Ascending aorta (tissue), 2 donors: ENCODE results near the gene PSTPIP1. TPM values are rescaled to one million over a fixed set of nuclear protein-coding genes. Genes with fewer than 3 reads are reported as not detected.

ENCODE experiments used
- DNase-seq, 2 donors: peaks; one replicate each; pipeline ENCODE4 v3.0.0-alpha.2; 2019; ENCODE audit warnings: low spot score in 2 of 2
- H3K27ac ChIP-seq, 2 donors: fragments of 200-600 bp; sonication (generic); one replicate each; pipeline ENCODE4 v1.5.1; 2016 to 2017; ENCODE audit warnings: mild to moderate bottlenecking in 1 of 2
- H3K27me3 ChIP-seq: fragments of 200-600 bp; sonication (generic); one replicate; pipeline ENCODE4 v1.5.1; 2017
- H3K36me3 ChIP-seq, 2 donors: fragments of 200-600 bp; sonication (generic); one replicate each; pipeline ENCODE4 v1.5.1; 2016
- H3K4me1 ChIP-seq, 2 donors: fragments of 200-600 bp; sonication (generic); one replicate each; pipeline ENCODE4 v1.5.1; 2016 to 2017; ENCODE audit warnings: mild to moderate bottlenecking in 1 of 2
- H3K4me3 ChIP-seq, 2 donors: fragments of 200-600 bp; sonication (generic); one replicate each; pipeline ENCODE4 v1.5.1; 2016 to 2017; ENCODE audit warnings: mild to moderate bottlenecking in 1 of 2
- H3K9me3 ChIP-seq, 2 donors: fragments of 200-600 bp; sonication (generic); one replicate each; pipeline ENCODE4 v1.5.1; 2016
- CTCF ChIP-seq, 3 experiments: fragments of 200-600 bp in 2 of 3; fragments of 450-650 bp in 1 of 3; sonication (generic) in 2 of 3; IDR thresholded peaks; one replicate each; pipeline ENCODE4 v1.5.1; 2016 to 2019; ENCODE audit warnings: antibody characterized with exemption in 3 of 3, mild to moderate bottlenecking in 1 of 3, moderate library complexity in 1 of 3
- intact Hi-C: fragments of 100-400 bp; cut with DNase I; formaldehyde crosslinking; loops from one replicate; pipeline ENCODE4 v1.15.1; 2023
- total RNA-seq: library from RNA; depleted of rRNA; stranded (reverse); fragments of >200 nt; gene quantifications from one replicate; pipeline ENCODE4 v1.1.0, GENCODE V29; 2016

Gene PSTPIP1
- total RNA-seq, 1 donor from 2014 or later: 14.6 TPM

GRCh38 chr15:77002954-77003912 lies 8.3 kb downstream of the PSTPIP1 start:
- no peak overlapping the region for H3K4me3 ChIP-seq
- H3K27me3 ChIP-seq: no peaks in the 10 kb centered on the region
- peak overlapping the region in 1 of 2 donors; percentile 38 for H3K27ac ChIP-seq
- no peaks in the 10 kb centered on the region for H3K36me3 ChIP-seq
- intact Hi-C loops: no loop called here
- no peak for TF ChIP-seq CTCF (IDR thresholded peaks at IDR 0.05)
- no peaks in the 10 kb centered on the region for H3K9me3 ChIP-seq
- peaks cover 0 to 5% of the 10 kb centered on the region in 2 donors for H3K4me1 ChIP-seq
- no peak for DNase-seq

GRCh38 chr15:77004189-77004588 lies 9.3 kb downstream of the PSTPIP1 start:
- peak; percentile 58 to 82 for DNase-seq
- no peak for TF ChIP-seq CTCF (IDR thresholded peaks at IDR 0.05)
- no peaks in the 10 kb centered on the region for H3K9me3 ChIP-seq
- intact Hi-C loops: no loop called here
- no peak overlapping the region for H3K4me3 ChIP-seq
- H3K27me3 ChIP-seq: no peaks in the 10 kb centered on the region
- H3K4me1 ChIP-seq: peaks cover 0 to 5% of the 10 kb centered on the region in 2 donors
- H3K27ac ChIP-seq: no peak overlapping the region
- no peaks in the 10 kb centered on the region for H3K36me3 ChIP-seq

- Histone ChIP-seq H3K9me3 (no peaks in the 10 kb centered on the region), H3K4me1 (peaks cover 0 to 5% of the 10 kb centered on the region in 2 donors)
- no peak for TF ChIP-seq CTCF (IDR thresholded peaks at IDR 0.05)
Observed at GRCh38 chr15:77009176-77009575, 14.2 kb downstream of the PSTPIP1 start.

GRCh38 chr15:77009646-77010311 lies 14.9 kb downstream of the PSTPIP1 start:
- Histone ChIP-seq H3K27ac (peak overlapping the region in 1 of 2 donors; percentile 33), H3K9me3 (no peaks in the 10 kb centered on the region), H3K4me1 (peaks cover 0 to 5% of the 10 kb centered on the region in 2 donors), H3K4me3 (no peak overlapping the region), H3K36me3 (no peaks in the 10 kb centered on the region), H3K27me3 (no peaks in the 10 kb centered on the region)
- no peak for DNase-seq
- intact Hi-C loops: no loop called here
- no peak for TF ChIP-seq CTCF (IDR thresholded peaks at IDR 0.05)

More at GRCh38 chr15:77009176-77009575, 14.2 kb downstream of the PSTPIP1 start:
- no peak overlapping the region for H3K27ac ChIP-seq
- DNase-seq: no peak
- H3K27me3 ChIP-seq: no peaks in the 10 kb centered on the region
- intact Hi-C loops: no loop called here
- no peak overlapping the region for H3K4me3 ChIP-seq
- no peaks in the 10 kb centered on the region for H3K36me3 ChIP-seq

- no peak for TF ChIP-seq CTCF (IDR thresholded peaks at IDR 0.05)
- no peak for DNase-seq
- intact Hi-C loops: no loop called here
- Histone ChIP-seq H3K4me3 (no peak overlapping the region), H3K4me1 (peaks cover 0 to 5% of the 10 kb centered on the region in 2 donors), H3K27me3 (no peaks in the 10 kb centered on the region), H3K9me3 (no peaks in the 10 kb centered on the region), H3K36me3 (no peaks in the 10 kb centered on the region), H3K27ac (no peak overlapping the region)
Observed at GRCh38 chr15:77010312-77010686, 15.4 kb downstream of the PSTPIP1 start.
